ENCODE data around the gene SMC3.

SMC3 gene

GRCh38 chr10:110644598-110645462, 77.3 kb downstream of the SMC3 start:
- no peak for DNase-seq (ENCODE audit: low read depth in 3 of 3)

DNA sequence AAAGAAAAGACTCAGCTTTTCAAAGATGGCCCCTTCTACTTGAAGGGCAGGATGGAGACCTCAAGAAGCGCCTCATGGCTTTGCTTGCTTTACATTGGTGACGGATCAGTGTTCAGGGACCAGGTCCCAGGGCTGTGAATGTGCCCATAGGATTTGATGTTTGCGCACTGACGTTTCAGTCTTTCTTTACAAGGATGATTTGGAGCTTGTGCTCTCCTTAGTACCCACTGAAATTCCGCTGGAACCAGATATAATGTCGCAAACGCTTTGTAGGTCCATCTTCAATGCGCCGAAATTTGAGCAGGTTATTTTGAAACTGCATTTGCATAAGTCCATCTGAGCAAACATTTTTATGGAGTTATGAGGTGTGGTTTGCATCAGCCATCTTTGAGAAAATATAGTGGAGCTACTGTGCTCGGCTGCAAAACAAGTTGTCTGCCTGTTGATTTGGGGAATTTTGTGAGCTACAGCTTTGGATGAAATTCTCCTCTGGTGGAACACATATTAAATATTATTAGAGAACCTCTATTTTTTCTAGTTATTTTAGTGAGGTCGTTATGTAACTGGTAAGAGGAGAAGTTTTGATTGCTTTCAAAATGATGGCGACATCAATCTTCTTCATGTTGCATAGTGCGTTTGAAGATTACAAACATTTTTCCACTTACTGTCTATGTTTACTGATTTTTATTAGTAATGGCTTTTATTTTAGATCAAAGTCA, 79.1 kb downstream of the SMC3 start:
- no peak for DNase-seq (ENCODE audit: low read depth in 3 of 3)

- no peak for DNase-seq (ENCODE audit: low read depth in 3 of 3)
Measured at GRCh38 chr10:110647136-110647430, 79.6 kb downstream of the SMC3 start.

GRCh38 chr10:110648692-110649346, 81.3 kb downstream of the SMC3 start:
- no peak for DNase-seq (ENCODE audit: low read depth in 3 of 3)

GRCh38 chr10:110649347-110650264, 82.1 kb downstream of the SMC3 start:
- no peak for DNase-seq (ENCODE audit: low read depth in 3 of 3)

DNA sequence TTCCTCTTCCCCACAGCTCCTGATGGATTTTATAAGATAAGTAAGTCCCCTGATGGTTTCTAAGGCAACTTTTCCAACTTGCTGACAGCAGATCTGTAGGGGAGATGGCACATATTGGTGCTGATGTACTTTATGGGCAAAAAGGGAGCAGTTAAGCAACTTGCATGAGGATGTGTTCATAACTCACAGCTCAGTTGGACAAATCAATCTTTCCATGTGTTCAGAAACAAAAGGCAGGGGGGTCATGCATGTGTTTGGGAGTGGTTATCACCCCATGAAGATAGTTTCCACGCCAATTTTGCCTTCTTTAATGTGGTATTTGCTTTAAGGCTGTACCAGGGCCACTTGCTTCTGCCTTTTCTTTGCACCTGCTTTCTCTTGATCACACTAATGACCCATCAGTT, 82.8 kb downstream of the SMC3 start:
- DNase-seq (ENCODE audit: low read depth in 3 of 3) = no peak

GRCh38 chr10:110651044-110651958, 83.8 kb downstream of the SMC3 start:
- DNase-seq (ENCODE audit: low read depth in 3 of 3) = peak in 1 of 3 experiments; percentile 10

DNA sequence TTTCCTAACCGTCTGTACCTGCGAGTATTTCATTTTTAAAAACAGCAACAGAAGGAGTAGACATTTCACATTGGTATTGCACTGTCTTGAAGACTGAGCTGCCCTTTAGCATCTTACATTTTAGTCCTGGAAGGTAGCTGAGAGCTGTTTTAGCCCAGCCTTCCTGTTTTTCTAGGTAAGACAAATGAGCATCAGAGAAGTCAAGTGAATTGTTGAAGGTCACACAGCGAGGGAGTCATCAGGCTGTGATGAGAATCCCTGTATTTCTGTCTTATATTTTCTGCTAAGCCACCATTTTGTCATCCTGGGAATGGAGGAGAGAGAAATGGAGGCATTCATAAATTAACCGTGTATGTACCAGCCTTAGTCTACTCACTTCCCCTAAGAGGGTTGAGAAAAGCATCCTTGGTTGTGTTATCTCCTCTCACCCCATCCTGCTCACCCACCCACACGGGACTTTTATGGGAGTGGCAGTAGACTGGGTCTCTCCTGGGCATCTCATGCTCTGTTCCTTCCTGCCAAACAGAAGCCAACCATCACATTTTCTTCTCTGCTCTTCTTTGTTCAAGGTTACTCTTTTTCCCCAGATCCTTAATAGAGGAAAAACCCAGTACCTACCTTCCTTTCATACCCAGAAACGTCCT, 85.1 kb downstream of the SMC3 start:
- no peak for DNase-seq (ENCODE audit: low read depth in 3 of 3)
